GM12875 (cell line): ENCODE measurements around the gene CCDC70.
A peak's percentile ranks its signal among the peaks of the same experiment; 100 is the strongest.

ENCODE experiments used
- H3K4me3 ChIP-seq: one replicate; pipeline ENCODE4 v1.5.1; 2011; ENCODE audit warnings: low read depth, low read length, control low read depth
- TF ChIP-seq, protein P1 (sequence below): IDR thresholded peaks from 2 replicates; pipeline ENCODE4 v1.5.1; 2011; ENCODE audit warnings: low read depth, mild to moderate bottlenecking, control low read depth, inconsistent platforms, low read length, moderate library complexity, borderline replicate concordance; ENCODE audit not compliant: insufficient read depth

Gene CCDC70

GRCh38 chr13:51862957-51863356 is 1.2 kb downstream of the CCDC70 start:
- H3K4me3 ChIP-seq, result no peak overlapping the region
- TF ChIP-seq, protein P1, sequence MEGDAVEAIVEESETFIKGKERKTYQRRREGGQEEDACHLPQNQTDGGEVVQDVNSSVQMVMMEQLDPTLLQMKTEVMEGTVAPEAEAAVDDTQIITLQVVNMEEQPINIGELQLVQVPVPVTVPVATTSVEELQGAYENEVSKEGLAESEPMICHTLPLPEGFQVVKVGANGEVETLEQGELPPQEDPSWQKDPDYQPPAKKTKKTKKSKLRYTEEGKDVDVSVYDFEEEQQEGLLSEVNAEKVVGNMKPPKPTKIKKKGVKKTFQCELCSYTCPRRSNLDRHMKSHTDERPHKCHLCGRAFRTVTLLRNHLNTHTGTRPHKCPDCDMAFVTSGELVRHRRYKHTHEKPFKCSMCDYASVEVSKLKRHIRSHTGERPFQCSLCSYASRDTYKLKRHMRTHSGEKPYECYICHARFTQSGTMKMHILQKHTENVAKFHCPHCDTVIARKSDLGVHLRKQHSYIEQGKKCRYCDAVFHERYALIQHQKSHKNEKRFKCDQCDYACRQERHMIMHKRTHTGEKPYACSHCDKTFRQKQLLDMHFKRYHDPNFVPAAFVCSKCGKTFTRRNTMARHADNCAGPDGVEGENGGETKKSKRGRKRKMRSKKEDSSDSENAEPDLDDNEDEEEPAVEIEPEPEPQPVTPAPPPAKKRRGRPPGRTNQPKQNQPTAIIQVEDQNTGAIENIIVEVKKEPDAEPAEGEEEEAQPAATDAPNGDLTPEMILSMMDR, result no peak

DNA sequence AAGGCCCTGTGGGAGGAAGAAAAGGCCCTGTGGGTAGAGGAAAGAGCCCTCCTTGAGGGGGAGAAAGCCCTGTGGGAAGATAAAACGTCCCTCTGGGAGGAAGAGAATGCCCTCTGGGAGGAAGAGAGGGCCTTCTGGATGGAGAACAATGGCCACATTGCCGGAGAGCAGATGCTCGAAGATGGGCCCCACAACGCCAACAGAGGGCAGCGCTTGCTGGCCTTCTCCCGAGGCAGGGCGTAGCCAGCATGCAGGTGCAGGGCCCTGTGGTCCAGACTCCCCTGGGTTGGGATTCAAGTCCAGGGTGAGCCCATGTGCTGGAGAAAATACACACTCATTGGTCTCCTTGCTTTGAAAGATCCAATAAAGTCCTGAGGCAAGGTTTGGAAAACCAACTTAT is 4.1 kb downstream of the CCDC70 start:
- TF ChIP-seq, protein P1, result 0 out of 2 replicates have a peak, but pooled peaks have one; percentile 22
- H3K4me3 ChIP-seq, result no peak overlapping the region

- H3K4me3 ChIP-seq, result no peak overlapping the region
- TF ChIP-seq, protein P1, result no peak
These were observed 5.3 kb downstream of the CCDC70 start for GRCh38 chr13:51867062-51867461.

DNA sequence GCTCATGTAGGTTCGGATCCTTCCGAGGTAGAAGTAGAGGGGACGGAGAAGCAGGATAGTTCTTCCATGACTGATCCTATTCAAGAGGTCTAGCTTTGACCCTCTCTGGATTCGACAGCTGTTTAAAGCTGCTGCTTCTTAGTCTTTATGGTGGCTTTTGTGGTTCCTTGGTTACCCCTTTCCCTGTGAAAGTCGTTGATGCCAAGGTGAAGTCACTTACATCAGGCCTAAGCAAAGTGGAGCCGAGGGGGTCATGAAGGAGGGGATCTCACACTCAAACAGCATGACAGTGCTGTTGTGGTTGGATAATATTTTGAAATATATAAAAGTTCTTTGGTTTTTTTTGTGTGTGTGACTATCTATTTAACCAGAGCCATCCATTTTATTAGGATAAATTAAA is 8.1 kb downstream of the CCDC70 start:
- TF ChIP-seq, protein P1, result no peak
- H3K4me3 ChIP-seq, result no peak overlapping the region

DNA sequence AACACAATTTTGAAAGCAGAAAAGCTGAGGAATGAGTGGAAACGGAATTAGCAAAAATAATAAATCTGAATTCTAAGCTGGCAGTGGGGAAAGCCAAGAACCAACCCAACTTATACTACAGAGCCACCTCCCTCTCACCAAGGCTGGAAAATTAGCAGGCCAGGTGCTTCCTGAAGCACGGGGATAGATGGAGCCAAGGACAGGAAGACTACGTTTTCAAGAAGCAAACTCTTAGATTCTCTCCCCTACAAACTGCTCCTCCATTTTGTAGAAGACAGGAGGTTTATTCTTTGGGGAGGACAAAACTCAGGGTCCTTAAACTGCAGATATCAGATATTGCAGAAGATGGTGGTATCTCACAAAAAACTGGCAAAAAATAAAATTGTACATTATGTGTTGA is 8.8 kb downstream of the CCDC70 start:
- H3K4me3 ChIP-seq, result no peak overlapping the region
- TF ChIP-seq, protein P1, result no peak

- H3K4me3 ChIP-seq, result no peak overlapping the region
- TF ChIP-seq, protein P1, result no peak
These were observed 11.5 kb downstream of the CCDC70 start for GRCh38 chr13:51873117-51873798.

GRCh38 chr13:51873837-51874236 is 12.1 kb downstream of the CCDC70 start:
- no peak overlapping the region for H3K4me3 ChIP-seq
- TF ChIP-seq, protein P1, result no peak
